ENCODE measurements around the gene DGCR6L. TPM values are rescaled to one million over a fixed set of nuclear protein-coding genes. Genes with fewer than 3 reads are reported as not detected.
"Not testable (repeated sequence)": the region's sequence is repeated elsewhere in the genome, so short reads cannot be mapped to it uniquely, and the experiment has no call there.

The DGCR6L gene
- total RNA-seq, 1 donor from 2014 or later, result 44.2 TPM

DNA sequence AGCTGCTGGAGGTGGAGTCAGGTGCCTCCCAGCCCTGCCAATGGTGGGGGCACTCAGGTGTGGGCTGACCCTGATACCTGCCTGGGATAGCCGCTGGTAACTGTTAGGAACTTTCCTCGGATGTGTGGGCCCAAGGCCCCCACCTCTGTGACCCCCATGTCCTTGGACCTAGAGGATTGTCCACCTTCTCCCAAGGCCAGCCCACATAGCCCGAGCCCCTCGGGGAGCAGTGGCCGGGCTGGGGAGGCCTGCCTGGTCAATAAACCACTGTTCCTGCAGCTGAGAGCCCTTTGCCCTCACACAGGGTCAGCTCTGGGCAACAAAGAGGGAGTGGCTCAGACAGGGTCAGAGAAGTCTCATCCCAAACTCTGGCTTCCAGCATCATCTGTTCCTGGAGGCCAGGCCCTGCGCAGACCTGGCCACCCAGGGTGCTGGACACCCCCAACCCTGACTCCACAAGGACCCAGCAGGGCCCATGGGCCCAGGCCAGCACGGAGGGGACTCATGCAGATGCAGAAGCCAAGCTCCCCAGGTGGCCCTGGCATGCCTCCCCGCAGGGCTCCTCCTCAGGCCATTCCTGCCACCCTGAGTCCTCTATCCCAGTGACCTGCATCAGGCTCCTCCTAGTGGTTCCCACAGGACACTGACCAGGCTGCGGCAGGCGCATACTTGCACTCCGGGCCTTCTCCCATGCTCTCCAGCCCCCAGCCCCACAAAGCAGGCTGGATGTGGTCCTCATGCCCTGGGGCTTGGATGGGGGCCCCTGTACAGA, 6.4 kb downstream of the DGCR6L start:
- peak; percentile 40 for DNase-seq (ENCODE audit: missing footprints)

GRCh38 chr22:20312396-20313191, 7.3 kb downstream of the DGCR6L start:
- DNase-seq (ENCODE audit: missing footprints) (peak; percentile 25), ATAC-seq (no peak)
- intact Hi-C loops (cut with DNase I), result no loop called here

More for the DNA sequence above, 6.4 kb downstream of the DGCR6L start:
- intact Hi-C loops (cut with DNase I); ATAC-seq: not testable (repeated sequence)

- ATAC-seq; intact Hi-C loops (cut with DNase I): not testable (repeated sequence)
- peak; percentile 9 for DNase-seq (ENCODE audit: missing footprints)
These were observed 8.4 kb downstream of the DGCR6L start for GRCh38 chr22:20311249-20312062.

- ATAC-seq; intact Hi-C loops (cut with DNase I): not testable (repeated sequence)
- DNase-seq (ENCODE audit: missing footprints), result peak; percentile 18
These were observed 9.1 kb downstream of the DGCR6L start for GRCh38 chr22:20310773-20311172.

DNA sequence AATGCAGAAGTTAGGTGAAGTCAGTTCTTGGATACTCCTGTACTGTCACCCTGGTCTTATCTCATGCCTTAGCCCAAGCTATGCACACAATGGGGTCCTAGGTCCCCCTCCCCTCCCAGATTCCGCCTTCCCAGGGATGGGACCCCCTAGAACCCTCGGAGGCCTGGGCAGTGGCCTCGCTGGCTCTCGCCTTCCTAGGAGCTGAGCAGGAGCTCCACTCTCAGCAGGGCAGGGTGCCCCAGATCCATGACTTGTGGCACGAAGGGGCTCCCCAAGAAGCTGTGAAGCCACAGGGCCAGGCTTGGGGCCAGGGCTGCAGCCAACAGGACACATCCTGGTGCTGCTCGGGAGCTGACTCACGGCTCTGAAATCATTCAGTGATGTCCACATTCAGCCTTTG, 9.7 kb downstream of the DGCR6L start:
- DNase-seq (ENCODE audit: missing footprints); ATAC-seq; intact Hi-C loops (cut with DNase I): not testable (repeated sequence)

DNA sequence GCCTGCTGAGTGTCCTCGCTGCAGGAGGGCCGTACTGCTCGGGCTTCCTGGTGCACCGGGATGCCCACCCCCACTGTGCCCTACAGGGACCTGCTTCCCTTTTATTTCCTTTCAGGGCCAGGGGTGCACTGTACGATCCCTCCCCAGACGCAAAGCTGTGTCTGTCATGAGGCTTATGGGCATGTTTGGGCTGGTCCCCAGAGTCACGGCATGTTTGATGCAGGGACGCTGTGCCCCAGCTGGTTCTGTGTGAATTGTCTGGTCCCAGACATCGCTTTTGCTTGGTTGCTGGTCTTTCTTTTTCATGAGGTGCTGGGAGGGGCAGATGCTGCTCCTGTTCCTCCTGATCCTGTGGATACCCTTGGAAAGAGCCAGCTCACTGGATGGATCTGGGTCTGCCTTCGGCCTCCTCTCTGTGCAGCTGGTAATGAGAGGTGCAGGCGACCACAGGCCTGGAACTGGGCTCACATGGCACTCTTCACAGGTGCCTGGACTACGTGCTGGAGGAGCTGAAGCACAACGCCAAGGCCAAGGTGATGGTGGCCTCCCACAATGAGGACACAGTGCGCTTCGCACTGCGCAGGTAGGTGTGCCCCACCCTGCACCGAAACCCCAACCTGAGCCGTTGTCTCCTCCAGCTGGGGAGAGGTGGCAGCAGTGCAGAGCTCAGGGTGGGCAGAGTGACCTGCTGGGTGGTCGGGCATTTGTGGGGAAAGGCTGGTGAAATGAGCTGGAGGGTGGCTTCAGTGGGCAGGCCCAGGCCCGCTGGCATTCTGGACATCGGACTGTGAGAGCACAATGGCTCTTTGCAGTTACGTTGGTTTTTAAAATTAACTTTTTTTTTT, 10.8 kb downstream of the DGCR6L start:
- ATAC-seq; intact Hi-C loops (cut with DNase I): not testable (repeated sequence)
- peak; percentile 45 for DNase-seq (ENCODE audit: missing footprints)

DNA sequence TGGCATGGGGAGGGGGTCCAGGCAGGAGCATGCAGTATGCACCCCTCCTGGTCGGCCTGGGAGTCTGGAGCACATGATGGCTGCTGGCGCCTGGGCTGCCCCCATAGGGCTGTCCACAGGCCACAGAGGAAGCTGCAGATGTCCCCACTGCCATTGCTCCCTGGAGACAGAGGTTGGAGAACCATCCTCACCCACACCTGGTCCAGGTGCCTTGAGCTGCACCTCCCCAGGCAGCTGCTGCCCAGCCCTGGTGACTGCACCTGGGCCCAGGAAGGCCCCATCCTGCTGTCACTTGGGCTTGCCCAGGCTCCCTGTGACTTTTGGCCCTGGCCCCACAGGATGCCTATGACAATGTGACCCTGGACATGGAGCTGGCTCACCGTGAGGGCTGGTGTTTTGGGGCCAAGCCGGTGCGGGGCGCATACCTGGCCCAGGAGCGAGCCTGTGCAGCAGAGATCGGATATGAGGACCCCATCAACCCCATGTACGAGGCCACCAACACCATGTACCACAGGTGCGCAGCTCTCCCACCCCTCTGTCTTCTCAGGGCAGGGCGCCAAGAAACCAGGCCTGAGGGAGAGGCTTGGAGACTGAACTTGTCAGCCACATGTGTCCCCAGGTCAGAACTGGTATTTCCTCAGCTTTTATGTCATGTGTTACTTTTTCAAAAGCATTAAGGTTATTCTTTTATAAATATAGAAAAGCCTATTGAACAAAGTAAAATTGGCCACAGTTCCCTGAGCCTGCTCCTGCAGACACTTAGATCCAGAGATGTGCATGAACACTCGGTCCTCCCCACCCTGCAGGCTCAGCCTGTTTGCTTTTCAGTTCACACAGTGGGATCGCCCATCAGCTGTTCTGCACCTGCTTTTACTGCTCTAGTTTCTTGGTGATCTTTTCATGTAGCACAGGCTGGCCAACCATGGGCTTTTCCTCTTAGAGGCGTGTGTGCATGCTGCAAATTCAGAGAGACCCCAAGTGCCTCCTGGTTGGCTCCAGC, 12.1 kb downstream of the DGCR6L start:
- intact Hi-C loops (cut with DNase I); ATAC-seq: not testable (repeated sequence)
- peak; percentile 25 for DNase-seq (ENCODE audit: missing footprints)

GRCh38 chr22:20306646-20307447, 13.0 kb downstream of the DGCR6L start:
- DNase-seq (ENCODE audit: missing footprints), result peak; percentile 27
- intact Hi-C loops (cut with DNase I); ATAC-seq: not testable (repeated sequence)

- DNase-seq (ENCODE audit: missing footprints) (peak; percentile 42), ATAC-seq (no peak)
- intact Hi-C loops (cut with DNase I), result no loop called here
These were observed 13.8 kb downstream of the DGCR6L start for GRCh38 chr22:20305894-20306645.

- ATAC-seq, result not testable (repeated sequence)
These were observed 14.5 kb downstream of the DGCR6L start for GRCh38 chr22:20305230-20305893.

DNA sequence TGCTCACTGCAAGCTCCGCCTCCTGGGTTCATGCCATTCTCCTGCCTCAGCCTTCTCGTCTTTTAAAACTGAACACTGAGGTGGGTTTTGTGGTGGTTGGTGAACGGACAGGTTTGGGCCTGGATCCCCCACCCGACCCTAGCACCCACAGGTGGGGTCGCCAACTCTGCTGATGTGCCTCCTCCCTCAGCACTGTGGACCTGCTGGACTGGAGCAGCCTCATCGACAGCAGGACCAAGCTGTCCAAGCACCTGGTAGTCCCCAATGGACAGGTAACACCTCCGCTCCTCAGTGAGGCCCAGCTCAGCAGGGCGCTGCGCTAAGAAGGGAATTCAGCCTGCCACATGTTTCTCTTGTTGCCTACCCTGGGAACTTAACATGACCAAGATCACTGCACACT, 15.2 kb downstream of the DGCR6L start:
- no peak for ATAC-seq
- DNase-seq (ENCODE audit: missing footprints), result peak; percentile 31
- intact Hi-C loops (cut with DNase I), result no loop called here

More at GRCh38 chr22:20305230-20305893, 14.5 kb downstream of the DGCR6L start:
- intact Hi-C loops (cut with DNase I), result not testable (repeated sequence)
- DNase-seq (ENCODE audit: missing footprints), result peak; percentile 47

GRCh38 chr22:20303229-20303534, 16.7 kb downstream of the DGCR6L start:
- DNase-seq (ENCODE audit: missing footprints); intact Hi-C loops (cut with DNase I); ATAC-seq: not testable (repeated sequence)

DNA sequence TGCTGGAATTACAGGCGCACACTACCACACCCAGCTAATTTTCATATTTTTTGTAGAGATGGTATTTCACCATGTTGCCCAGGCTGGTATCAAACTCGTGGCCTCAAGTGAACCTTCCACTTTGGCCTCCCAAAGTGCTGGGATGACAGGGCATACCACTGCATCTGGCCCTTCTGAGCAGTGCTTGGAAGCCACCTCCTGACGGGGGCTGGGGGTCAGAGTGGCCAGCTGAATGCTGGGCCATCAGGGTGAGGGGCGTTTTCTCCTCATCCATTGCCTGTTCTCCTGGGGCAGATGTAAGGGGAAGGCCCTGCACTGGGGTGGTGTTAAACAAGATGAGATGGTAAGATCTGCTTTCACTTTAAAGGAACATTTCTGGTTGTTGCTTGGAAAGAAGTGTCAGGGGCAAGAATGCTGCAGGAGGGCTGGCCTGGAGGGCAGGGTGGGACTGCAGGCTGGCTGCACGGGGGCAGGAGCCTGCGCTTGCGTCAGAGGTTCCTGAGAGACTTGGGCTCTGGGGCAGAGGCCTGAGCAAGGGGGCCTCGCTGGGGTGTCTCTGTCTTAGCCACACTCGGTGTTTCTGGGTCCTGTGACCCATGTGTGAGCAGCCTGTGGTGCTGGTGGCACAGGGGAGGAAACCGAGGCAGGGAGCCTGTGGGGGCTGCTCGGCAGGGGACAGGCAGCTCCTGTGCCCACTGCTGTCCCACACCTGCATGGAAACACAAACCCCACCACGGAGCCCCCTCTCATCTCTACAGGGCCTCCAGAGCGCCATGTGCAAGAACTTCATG, 17.2 kb downstream of the DGCR6L start:
- DNase-seq (ENCODE audit: missing footprints) (no peak), ATAC-seq (no peak)
- intact Hi-C loops (cut with DNase I), result no loop called here

DNA sequence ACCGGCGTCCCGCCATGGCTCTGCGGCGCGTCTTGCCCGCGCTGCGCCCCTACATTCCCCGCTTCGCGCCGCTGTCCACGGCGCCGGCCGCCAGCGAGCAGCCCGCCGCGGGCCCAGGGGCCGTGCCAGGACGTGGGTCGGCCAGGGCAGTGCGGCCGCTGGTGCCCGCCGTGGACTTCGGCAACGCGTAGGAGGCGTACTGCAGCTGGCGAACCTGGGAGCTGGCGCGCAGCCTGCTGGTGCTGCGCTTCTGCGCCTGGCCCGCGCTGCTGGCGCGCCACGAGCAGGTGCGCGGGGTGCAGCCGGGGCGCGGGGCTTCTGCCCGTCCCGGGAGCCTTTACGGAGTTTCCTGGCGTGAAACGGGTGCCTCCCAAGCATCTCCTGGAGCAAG, 20.1 kb downstream of the DGCR6L start:
- ATAC-seq, result peak; percentile 6
- no peak for DNase-seq (ENCODE audit: missing footprints)
- intact Hi-C loops (cut with DNase I), result no loop called here
